ENCODE measurements around the gene PHF19. TPM values are rescaled to one million over a fixed set of nuclear protein-coding genes. Genes with fewer than 3 reads are reported as not detected.

Gene PHF19
- total and polyA plus RNA-seq, 2 of the 8 experiments (the other 6 are each of a cell fraction or from before 2014, with no cell fraction given) = 28.2 to 31.8 TPM

DNA sequence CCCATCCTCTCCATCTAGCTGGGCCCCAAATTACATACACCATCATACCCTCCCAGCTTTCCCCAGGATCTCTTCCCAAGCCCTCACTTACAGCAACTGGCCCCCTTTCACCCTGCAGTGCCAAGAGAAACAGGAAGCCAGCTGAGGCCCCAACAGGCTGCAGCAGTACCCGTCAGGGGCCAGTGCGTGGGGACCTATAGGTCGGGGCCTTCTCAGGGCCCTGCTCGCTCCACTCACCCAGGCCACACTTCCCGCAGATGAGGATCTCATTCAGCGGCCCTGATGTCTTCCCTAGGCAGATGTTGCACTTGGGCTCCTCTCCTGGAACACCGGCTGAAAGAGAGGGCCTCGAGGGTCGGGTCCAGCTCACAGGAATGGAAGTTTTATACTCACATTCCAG lies 6.8 kb downstream of the PHF19 start (continued):
- TF ChIP-seq TAF7 (optimal IDR thresholded peaks at IDR 0.05; ENCODE audit: borderline replicate concordance, low read depth, low read length) = no peak
